Measurements from ENCODE around the gene CDH18.

Gene CDH18

DNA sequence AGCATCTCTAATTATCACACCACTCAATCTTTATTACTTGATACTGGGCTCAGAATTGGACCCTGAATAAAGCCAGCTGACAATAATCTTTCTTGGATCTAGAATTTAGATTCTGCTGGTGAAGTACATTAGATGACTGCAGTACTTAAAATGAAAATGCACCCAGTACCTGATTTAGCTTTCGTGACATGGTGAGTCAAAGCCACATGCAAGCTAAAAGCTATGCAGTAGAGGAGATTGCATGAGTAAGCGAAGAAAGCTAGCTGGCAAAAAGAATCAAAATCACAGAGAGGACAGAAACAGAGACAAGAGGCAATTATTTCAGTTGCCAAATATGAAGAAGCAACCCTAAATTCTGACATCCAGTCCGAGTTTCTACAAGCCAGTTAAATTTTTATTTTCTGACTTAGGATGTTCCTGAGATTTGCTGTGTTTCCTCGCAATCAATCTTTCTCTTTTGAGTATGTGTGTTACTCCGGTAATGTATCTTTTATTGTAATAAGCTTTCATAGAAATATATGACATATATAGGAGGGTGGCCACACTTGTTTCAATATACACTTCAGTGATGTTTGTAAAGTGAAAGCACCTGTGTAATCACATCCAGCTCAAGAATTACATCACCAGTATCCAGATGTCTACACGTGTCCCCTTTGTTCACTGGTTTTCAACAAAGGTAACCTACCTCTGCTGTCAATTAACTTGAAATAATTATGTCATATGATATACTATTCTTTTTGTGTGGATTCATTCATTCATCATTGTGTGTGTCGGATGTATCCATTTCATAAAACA, 101.7 kb downstream of the CDH18 start:
- DNase-seq, result peak; percentile 26
- Histone ChIP-seq H3K4me2 (ENCODE audit: low read depth, low read length) (peak overlapping the region; percentile 1; the same call in 1 of the 2 replicates), H3K27me3 (replicated peaks; ENCODE audit: insufficient read depth, low read length) (no peaks in the 10 kb centered on the region), H3K36me3 (replicated peaks; ENCODE audit: insufficient read depth, low read length) (no peaks in the 10 kb centered on the region), H2AFZ (ENCODE audit: low read length) (0 out of 2 replicates have a peak overlapping the region, but pooled peaks have one; percentile 36), H3K79me2 (ENCODE audit: low read length) (no peaks in the 10 kb centered on the region), H3K9me3 (replicated peaks; ENCODE audit: insufficient read depth, low read length) (no peaks in the 10 kb centered on the region), H3F3A (ENCODE audit: insufficient read depth, low read length) (no peaks in the 10 kb centered on the region), H3K4me3 (ENCODE audit: low read length) (no peak overlapping the region), H4K20me1 (ENCODE audit: insufficient read depth, low read length) (no peaks in the 10 kb centered on the region), H3K4me1 (ENCODE audit: low read length) (no peaks in the 10 kb centered on the region), H3K9ac (ENCODE audit: low read length) (no peak overlapping the region), H3K9me2 (replicated peaks; ENCODE audit: insufficient read depth, low read length) (no peaks in the 10 kb centered on the region), H3K27ac (ENCODE audit: low read length) (peak overlapping the region; percentile 23; the same call in 1 of the 2 replicates)
- TF ChIP-seq EZH2phosphoT487 (IDR thresholded peaks at IDR 0.05; ENCODE audit: low read length) (no peak), CTCF (IDR thresholded peaks at IDR 0.05; ENCODE audit: low read length) (no peak), EZH2 (optimal IDR thresholded peaks at IDR 0.05; ENCODE audit: low read depth, low read length) (no peak)

- TF ChIP-seq CTCF (IDR thresholded peaks at IDR 0.05; ENCODE audit: low read length) (no peak), EZH2 (optimal IDR thresholded peaks at IDR 0.05; ENCODE audit: low read depth, low read length) (no peak), EZH2phosphoT487 (IDR thresholded peaks at IDR 0.05; ENCODE audit: low read length) (no peak)
- Histone ChIP-seq H3K4me1 (ENCODE audit: low read length) (no peaks in the 10 kb centered on the region), H3K36me3 (replicated peaks; ENCODE audit: insufficient read depth, low read length) (no peaks in the 10 kb centered on the region), H3F3A (ENCODE audit: insufficient read depth, low read length) (no peaks in the 10 kb centered on the region), H3K27me3 (replicated peaks; ENCODE audit: insufficient read depth, low read length) (no peaks in the 10 kb centered on the region), H4K20me1 (ENCODE audit: insufficient read depth, low read length) (no peaks in the 10 kb centered on the region), H3K9me3 (replicated peaks; ENCODE audit: insufficient read depth, low read length) (no peaks in the 10 kb centered on the region), H3K79me2 (ENCODE audit: low read length) (no peaks in the 10 kb centered on the region), H3K27ac (ENCODE audit: low read length) (no peak overlapping the region), H3K4me3 (ENCODE audit: low read length) (no peak overlapping the region), H3K9me2 (replicated peaks; ENCODE audit: insufficient read depth, low read length) (no peaks in the 10 kb centered on the region), H3K9ac (ENCODE audit: low read length) (no peak overlapping the region), H2AFZ (ENCODE audit: low read length) (no peak overlapping the region), H3K4me2 (ENCODE audit: low read depth, low read length) (no peak overlapping the region)
- DNase-seq, result no peak
Measured at GRCh38 chr5:19885040-19885824, 102.8 kb downstream of the CDH18 start.

DNA sequence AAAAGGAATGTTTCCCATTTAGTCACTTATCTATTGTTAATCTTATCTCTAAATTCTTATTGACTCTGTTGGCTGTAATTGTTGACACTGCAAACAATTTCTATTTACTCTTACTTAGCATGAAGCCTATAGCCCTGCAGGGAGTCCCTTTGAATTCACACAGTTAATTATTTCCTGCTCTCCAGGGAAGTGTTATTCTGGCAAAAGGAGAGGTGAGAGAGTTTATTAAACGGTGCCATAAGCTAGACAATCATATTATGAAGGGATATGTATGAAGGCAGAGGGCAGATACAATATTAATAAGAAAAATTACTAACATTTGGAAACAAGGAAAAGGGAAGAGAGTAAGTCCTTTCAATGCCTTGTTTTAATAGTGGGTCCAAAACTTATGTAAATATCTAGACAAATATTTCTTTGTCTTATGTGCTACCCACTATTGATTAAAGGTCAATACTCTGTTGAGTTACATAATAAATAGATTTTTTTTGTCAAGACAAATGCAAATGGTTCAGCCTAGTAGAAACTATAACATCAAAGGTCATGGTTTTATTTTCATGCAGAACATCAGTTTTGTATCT, 107.1 kb downstream of the CDH18 start:
- H3K27me3 ChIP-seq (replicated peaks; ENCODE audit: insufficient read depth, low read length), result no peaks in the 10 kb centered on the region
- no peak overlapping the region for H3K27ac ChIP-seq (ENCODE audit: low read length)
- no peaks in the 10 kb centered on the region for H3K9me2 ChIP-seq (replicated peaks; ENCODE audit: insufficient read depth, low read length)
- no peaks in the 10 kb centered on the region for H3K79me2 ChIP-seq (ENCODE audit: low read length)
- H3K4me1 ChIP-seq (ENCODE audit: low read length), result no peaks in the 10 kb centered on the region
- no peak overlapping the region for H2AFZ ChIP-seq (ENCODE audit: low read length)
- no peaks in the 10 kb centered on the region for H3F3A ChIP-seq (ENCODE audit: insufficient read depth, low read length)
- no peak overlapping the region for H3K4me2 ChIP-seq (ENCODE audit: low read depth, low read length)
- no peak for DNase-seq
- no peaks in the 10 kb centered on the region for H4K20me1 ChIP-seq (ENCODE audit: insufficient read depth, low read length)
- H3K4me3 ChIP-seq (ENCODE audit: low read length), result no peak overlapping the region
- H3K9me3 ChIP-seq (replicated peaks; ENCODE audit: insufficient read depth, low read length), result no peaks in the 10 kb centered on the region
- TF ChIP-seq CTCF (IDR thresholded peaks at IDR 0.05; ENCODE audit: low read length) (no peak), EZH2 (optimal IDR thresholded peaks at IDR 0.05; ENCODE audit: low read depth, low read length) (no peak), EZH2phosphoT487 (IDR thresholded peaks at IDR 0.05; ENCODE audit: low read length) (no peak)
- H3K9ac ChIP-seq (ENCODE audit: low read length), result no peak overlapping the region
- no peaks in the 10 kb centered on the region for H3K36me3 ChIP-seq (replicated peaks; ENCODE audit: insufficient read depth, low read length)

Measured in MM.1S (cell line).